HG02759 (cell line): ENCODE data around the gene CECR2.

Experiments used
- ATAC-seq: cut with Tn5 transposase; IDR thresholded peaks from one replicate; pipeline ENCODE4 v1.9.1; 2021; ENCODE audit warnings: mild to moderate bottlenecking, moderate library complexity; ENCODE audit not compliant: unreplicated experiment

CECR2 gene

DNA sequence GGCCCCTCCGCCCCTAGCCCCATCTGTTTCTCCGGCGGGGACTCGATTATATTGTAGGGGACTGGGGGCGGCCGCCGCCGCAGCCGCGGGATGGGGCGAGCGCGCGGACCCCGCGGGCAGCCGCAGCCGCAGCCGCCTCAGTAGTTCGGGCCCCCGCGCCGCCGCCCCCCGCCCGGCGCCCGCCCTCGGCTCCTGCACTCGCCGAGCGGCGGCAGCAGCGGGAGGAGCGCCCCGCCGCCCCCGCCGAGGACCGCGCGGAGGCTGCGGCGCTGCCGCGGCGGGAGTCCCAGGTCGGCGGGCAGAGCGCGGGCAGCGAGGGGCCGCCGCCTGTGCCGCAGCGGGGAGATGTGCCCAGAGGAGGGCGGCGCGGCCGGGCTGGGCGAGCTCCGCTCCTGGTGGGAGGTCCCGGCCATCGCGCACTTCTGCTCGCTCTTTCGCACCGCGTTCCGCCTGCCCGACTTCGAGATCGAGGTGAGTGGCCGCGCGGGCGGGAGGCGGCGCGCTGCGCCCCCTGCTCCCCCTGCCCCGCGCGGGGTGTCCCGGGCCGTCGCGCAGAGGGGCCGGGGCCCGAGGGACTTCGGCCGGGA lies at the start of gene CECR2:
CECR2 (plus strand) TSS at position 22 of the 587 bp plus-strand sequence; CDS start at position 346, 324 bp downstream.
- ATAC-seq, result peak; percentile 45

DNA sequence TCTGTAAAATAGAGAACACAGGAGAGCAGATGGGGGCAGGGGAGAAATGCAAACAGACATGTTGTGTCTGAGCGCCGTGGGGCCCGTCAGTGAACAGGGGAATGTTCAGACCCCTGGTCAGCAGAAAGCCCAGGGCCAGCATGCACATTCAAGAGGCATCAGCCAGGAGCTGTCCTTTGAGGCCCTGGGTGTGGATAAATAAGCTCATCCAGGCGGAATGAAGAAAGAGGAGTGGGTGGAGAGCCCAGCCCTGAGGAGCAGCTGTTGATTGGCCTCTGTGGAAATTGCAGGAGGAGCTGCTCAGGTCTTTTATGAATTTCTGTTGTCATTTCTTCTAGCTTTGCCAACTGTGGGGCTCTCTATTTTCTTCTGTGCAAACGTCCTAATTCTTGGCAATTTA lies 49.7 kb upstream of the CECR2 start:
- no peak for ATAC-seq

DNA sequence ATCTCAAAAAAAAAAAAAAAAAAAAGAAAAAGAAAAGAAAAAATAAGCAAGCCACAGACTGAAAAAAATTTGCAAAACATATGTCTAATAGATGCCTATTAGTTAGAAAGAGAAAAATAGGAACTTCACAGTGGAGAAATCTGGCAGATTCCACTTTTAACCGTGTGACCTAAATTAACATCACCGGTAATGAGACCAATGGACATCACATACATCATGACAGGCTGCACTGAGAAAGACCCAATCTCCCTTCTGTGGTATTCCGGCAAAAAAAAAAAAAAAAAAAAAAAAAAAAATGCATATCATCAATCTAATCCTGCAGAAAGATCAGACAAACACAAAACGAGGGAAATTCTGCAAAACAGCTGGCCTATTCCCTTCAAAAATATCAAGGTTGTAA lies 46.7 kb upstream of the CECR2 start:
- no peak for ATAC-seq

DNA sequence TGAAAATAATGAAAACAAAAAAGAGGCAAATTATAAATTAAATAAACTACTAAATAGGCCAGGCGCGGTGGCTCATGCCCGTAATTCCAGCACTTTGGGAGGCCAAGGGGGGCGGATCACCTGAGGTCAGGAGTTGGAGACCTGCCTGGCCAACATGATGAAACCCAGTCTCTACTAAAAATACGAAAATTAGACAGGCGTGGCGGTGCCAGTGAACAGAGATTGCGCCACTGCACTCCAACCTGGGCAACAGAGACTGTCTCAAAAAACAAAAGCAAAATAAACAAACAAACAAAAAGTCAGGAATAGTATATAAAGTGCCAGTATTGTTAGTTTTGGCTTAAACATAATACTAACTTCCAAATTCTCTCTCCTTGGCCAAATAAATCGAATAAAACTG lies 37.6 kb upstream of the CECR2 start:
- ATAC-seq, result no peak

DNA sequence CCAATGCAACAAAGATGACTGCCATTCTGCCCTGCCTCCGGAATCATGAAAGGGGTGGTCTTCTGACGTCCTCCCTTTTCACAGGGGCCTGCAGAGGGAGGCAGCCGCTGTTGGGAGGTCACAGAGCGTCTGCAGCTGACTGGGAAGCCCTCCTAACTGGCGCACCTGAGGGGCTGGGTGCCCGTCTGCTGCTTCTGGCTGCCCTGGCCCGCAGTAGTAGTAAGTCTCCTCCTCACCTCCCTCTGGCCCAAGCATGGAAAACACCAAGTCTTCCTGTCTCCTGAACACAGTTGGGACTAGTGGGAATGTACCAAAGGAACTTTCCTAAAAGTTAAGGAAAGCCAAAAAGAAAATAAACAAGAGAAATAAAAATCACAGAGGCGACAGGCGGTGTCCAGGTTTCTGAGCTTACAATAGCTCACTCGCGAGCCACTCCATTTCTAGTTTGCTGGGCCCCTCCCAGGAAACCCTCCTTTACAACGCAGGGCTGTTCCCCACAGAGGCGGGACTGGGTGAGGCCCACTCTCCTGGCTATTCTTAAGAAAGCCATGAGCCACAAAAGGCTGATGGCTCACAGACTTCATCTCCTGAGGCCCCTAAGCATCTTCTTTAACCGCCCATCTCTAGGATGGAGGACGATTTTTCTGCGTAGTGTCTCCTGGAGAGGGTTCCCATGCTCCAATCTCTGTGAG lies 37.0 kb upstream of the CECR2 start:
- no peak for ATAC-seq

DNA sequence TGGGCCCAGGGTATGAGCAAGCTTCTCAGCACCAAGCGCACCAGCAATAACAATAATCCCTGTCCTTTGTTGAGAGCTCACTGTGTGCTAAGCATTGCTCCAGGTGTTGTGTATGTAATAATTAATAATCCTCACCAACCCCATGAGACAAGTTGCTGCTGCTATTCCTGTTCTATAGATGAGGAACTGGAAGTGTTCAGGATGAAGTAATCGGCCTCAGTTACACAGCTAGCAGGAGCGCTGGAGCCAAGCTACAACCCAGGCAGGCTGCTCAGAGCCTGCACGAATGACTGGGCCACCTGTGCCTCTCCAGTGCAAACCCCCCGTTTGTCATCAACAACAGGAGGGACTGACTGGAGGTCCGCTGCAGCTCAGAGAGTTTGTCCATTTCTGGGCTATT lies 35.2 kb upstream of the CECR2 start:
- no peak for ATAC-seq

DNA sequence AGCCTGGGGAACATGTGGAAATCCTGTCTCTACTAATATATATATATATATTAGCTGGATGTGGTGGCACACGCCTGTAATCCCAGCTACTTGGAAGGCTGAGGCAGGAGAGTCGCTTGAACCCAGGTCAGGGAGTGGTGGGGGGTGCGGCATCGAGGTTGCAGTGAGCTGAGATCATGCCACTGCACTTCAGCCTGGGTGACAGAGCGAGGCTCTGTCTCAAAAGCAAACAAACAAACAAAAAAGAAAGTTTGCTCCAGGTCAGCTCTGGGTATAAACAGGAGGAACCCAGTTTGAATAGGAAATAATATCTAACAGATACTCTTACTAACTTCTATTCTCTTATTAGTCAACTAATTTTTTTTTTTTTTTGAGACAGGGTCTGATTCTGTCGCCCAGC lies 34.3 kb upstream of the CECR2 start:
- no peak for ATAC-seq

DNA sequence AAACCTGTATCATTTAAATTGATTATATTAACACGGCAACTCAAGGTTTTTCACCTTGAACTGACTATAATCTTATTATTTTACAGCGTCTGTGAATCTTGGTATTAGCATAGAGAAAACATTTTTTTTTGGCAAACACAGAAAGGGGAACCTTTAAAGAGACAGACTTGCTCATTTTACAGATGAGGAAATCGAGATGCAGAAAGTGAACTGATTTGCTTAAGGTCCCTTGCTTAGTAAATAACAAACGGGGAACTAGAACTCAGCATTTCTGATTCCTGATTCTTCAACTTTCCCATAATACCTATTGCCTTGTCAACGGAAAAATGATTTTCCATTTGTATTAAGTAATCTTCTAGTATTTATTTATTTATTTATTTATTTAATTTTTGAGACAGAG lies 33.2 kb upstream of the CECR2 start:
- ATAC-seq, result no peak

DNA sequence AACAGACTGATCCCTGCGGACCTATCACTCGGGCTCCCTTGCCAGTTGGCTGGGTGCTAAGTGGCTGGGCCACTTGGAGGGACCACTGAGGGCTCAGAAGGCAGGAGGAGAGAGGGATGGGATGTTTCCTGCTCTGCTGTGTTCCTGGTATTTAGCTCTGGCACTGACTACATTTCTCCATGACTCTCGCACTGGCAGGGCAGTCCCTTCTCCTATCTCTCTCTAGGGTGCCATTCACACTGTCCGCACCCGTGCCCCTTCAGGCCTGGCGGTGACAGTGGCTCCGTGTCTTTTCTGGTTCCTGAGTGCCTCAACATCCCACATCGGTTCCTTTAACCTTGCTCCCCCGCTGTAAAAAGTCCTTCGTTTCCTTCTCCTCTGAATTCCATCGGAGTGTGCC lies 31.6 kb upstream of the CECR2 start:
- no peak for ATAC-seq

DNA sequence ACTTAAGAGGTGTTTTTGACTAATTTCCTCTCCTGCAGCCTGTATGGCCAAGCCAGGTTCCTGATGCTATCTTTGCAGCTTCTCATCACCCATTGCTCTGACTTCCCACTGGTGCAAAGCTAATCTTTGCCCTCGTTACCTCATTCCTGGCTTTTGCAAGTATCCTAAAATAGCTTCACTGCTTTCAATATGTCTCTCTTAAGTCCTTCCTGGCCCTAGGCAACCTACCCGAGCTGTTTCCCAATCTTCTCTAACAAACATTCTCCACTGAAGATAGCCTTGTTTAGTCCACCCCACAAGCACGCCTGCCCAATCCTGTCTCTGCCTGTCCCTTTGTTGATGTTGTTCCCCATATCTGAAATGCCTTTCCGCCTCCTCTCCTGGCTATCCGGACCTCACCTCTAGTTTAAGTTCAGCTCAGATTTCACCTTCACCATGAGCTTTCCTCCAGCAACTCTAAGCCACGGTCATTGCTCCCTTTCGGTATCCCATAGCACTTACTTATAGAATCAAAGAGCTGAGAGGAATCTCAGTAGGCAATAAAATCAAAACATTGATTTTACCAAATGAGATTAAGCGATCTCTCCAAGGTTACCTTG lies 30.1 kb upstream of the CECR2 start:
- no peak for ATAC-seq

DNA sequence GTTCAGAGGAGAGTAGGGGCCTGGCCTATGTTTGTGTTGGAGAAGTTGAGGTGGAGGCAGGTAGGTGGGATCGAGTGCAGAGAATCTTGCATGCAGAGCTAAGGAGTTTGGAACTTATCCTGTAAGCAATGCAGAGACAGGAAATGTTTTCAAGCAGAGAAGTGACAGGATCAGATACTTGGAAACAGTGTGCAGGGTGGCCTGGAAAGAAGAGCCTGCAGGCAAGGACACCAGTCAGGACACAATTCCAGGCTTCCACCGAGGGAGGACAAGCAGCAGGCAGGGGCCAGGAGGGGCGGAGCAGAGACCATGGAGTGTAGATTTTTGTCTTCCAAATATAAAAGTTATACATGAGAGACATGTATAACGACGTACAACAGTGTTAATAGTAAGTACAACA lies 26.9 kb upstream of the CECR2 start:
- no peak for ATAC-seq

DNA sequence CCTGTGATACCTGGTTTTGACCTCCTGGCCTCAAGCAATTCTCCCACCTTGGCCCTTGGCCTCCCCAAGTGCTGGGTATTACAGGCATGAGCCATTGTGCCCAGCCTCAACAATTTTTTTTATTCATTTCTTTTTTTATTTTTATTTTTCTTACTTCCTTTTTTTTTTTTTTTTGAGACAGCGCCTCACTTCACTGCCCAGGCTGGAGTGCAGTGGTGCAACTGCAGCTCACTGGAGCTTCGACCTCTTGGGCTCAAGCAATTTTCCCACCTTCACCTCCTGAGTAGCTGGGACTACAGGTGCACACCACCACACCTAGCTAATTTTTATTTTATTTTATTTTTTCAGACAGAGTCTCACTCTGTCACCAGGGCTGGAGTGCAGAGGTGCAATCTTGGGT lies 25.5 kb upstream of the CECR2 start:
- ATAC-seq, result no peak

DNA sequence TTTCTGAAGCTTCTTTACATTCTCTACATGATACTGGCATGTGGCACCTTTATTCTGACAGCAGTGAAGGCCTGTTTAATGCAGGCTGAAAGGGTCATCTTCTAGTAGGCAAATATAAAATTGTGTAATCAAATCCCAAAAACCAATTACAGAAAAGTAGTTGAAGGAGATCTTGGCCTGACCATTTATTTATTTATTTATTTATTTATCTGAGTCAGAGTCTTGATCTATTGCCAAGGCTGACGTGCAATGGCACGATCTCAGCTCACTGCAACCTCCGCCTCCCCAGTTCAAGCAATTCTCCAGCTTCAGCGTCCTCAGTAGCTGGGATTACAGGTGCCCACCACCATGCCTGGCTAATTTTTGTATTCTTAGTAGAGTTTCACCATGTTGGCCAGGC lies 22.7 kb upstream of the CECR2 start:
- no peak for ATAC-seq

DNA sequence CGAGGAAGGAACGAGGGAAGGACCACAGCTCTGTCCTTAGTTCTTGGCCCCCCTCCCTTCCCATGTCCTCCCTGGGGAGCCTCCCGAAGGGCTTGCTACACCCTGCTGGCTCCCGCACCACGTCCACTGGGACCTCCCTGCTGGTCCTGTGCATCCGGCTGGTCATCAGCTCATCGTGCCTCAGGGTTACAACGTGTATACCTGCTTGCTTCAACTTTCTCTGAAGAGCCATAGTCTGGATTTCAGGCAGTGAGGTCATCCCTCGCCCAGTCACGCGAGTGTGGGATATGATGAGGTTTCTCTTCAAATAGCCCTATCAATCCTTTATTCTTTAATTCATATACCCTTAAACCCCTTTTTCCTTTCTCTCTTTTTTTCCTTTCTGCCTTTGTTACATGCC lies 21.5 kb upstream of the CECR2 start:
- ATAC-seq, result no peak

DNA sequence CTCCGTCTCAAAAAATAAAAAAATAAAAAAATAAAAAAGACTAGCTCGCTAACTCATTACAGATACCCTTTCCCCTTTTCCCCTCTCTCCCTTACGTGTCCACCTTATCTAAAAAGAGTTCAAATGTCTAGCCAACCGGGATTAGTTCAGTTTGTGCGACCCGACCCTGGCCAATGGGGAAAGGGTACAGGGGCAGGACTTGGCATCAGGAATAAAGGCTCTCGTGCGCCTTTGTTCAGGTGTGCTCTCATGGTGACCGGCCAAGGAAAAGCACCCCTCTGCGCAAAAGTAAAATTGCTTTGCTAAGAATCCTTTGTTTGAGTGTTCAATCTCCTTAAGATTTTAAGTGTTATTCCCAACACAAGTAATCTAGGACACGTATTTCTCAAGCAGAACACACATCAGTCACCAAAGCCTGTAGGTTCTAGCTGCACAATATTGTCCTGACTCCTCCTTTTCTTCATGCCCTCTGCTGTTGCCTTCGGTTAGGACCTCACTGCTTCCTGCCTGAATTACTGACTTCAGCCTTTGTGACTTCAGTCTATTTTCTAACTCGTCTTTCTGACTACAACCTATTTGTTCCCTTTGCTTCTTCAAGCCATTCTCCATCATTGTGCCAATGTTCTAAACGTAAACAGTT lies 20.7 kb upstream of the CECR2 start:
- ATAC-seq, result no peak

DNA sequence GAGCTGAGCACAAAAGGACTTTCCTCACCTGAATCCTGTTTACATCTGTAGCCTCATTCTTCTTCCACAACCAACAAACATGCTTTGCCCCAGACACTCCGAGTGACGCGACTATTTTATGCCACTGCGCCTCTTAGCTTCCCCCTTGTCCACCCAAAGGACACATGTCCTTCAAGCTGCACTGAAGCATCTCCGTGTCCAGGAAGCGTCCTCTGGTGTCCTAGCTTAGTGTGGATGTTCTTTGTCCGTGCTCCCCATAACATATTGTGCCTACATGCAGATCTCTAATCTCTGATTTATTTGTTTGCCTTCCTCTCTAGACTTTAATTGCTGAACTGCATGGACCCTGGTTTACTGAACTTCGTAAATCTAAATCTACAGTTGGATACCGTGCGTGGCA lies 20.1 kb upstream of the CECR2 start:
- no peak for ATAC-seq

DNA sequence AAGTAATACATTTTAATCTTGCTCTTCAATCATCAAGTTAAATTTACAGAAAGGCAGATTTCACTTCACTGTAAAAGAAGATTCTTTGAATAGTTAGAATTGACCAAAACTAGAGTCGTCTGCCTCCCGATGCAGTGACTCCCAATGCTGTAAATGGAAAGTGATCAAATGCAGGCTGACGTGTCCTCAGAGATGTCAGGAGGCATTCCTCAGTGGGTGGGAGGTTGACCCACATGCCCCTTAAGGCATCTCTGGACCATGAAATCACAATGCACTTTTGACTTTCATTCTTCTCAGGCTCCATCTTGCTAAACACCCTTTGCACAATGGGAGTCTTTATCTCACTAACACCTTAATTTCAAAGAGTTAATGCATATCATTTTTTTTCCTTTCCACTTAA lies 19.0 kb upstream of the CECR2 start:
- ATAC-seq, result no peak

DNA sequence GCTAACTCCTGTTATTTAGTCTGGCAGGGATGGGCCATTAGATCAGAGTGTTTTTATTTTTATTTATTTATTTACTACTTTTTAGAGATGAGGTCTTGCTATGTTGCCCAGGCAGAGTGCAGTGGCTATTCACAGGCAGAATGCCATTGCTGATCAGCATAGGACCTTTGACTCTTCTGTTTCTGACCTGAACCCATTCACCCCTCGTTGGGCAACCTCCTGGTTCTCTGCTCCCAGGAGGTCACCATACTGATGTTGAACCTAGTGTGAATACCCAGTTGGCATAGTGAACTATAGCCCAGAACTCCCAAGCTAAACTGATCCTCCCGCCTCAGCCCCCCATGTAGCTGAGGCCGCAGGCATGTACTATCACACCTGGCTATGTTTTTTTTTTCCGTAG lies 16.5 kb upstream of the CECR2 start:
- ATAC-seq, result no peak

DNA sequence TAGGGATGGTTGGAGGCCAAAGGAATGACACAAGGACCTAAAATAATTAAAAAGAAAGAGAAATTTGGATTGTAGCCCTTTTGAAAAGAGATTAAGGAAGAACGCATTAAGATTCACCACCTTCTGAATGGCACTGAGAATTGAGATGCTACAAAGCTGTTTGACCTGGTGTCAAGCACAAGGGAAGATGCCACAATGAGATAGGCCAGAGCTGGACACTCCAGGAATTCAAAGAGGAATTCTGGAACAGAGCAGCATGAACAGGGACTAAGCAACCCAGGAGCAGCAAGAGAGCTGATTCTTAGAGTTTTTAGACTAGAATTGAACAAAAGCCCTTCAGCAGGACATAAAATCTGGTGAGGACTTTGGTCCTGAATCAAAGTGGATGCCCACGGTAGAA lies 11.6 kb upstream of the CECR2 start:
- no peak for ATAC-seq

DNA sequence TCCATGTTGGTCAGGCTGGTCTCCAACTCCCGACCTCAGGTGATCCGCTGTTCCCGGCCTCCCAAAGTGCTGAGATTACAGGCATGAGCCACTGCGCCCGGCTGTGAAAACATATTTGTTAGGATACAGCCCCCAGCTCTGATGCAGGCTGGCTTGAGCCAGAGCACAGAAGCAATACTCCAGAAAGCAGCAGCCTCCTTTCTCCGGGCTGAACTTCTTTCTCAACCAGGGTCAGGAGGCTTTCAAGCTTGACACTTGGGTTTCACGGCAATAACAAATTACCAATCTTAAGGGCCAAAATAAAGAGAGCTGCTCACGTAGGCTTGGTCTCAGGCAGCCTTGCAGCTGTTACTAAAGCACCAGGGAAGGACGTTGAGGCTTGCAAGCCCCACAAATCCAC lies 10.8 kb upstream of the CECR2 start:
- no peak for ATAC-seq

DNA sequence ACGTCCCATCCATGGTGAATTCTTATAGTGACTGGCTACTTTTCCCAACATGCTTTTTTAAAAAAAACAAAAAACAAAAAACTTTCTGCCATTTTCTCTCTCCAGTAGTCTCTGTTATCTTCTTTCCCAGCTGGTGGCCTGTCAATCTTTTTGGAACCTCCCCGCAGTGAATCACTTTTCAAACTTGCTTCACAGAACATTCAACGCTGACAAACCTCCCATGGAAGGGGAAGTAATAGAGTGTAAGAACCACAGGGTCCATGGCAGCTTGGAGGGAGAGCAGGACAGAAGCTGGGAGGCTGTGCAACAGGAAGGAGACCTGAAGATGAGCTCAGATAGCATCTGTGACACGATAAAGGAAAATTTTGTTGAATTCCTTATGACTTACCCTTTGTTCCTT lies 9.8 kb upstream of the CECR2 start:
- ATAC-seq, result no peak

DNA sequence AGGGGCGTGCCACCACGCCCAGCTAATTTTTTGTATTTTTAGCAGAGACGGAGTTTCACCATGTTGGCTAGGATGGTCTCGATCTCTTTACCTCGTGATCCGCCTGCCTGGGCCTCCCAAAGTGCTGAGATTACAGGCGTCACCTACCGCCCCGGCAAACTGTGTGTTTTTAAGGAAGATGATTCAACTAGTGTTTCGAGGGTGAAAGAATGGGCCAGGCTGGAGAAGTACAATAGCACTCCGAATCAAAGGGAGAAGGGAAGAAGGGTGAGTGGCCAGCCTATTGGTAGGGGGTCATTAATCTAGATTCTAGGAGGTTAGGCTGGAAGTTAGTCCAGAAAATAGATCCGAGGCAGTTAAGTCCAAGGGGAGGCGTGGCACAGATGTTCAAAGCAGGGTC lies 2.9 kb upstream of the CECR2 start:
- ATAC-seq, result no peak
